IMR-90 (cell line): ENCODE measurements around the gene TIAM2. TPM values are rescaled to one million over a fixed set of nuclear protein-coding genes. Genes with fewer than 3 reads are reported as not detected.
"Not testable (repeated sequence)": the region's sequence is repeated elsewhere in the genome, so short reads cannot be mapped to it uniquely, and the experiment has no call there.

Experiments
- ATAC-seq: fragments of 200-7000 bp; cut with Tn5 transposase; 2 replicates; pipeline ENCODE4 v1.9.1; 2020; ENCODE audit warnings: low read depth, mild to moderate bottlenecking, moderate library complexity
- BruUV-seq: library from RNA; stranded (reverse); fragments of 400-500 nt; replicated peaks from 2 replicates; lab custom pipeline; 2021; lab: Mats Ljungman, UMichigan
- CTCF ChIA-PET: fragments of 300-600 bp; formaldehyde crosslinking; extraction: SDS; loops from one replicate; lab custom pipeline; 2021; ENCODE audit warnings: antibody characterized with exemption; lab: Yijun Ruan, JAX
- POLR2A ChIA-PET: fragments of 300-600 bp; sonication (Branson Sonifier 250); formaldehyde crosslinking; loops from one replicate; lab custom pipeline; 2022; ENCODE audit warnings: antibody characterized with exemption; ENCODE audit not compliant: unreplicated experiment; lab: Charles Lee
- DNase-seq: peaks from one replicate; pipeline ENCODE4 v3.0.0; 2013
- H2AFZ ChIP-seq: replicated peaks from 2 replicates; pipeline ENCODE3; 2013; ENCODE audit warnings: low read length, mild to moderate bottlenecking; ENCODE audit not compliant: poor library complexity
- H2AK5ac ChIP-seq: 2 replicates; pipeline ENCODE4 v1.6.1; 2013; ENCODE audit warnings: low read depth, low read length, inconsistent platforms
- H2AK9ac ChIP-seq: replicated peaks from 2 replicates; pipeline ENCODE3; 2013; ENCODE audit warnings: mild to moderate bottlenecking, low read depth, low read length, moderate library complexity; ENCODE audit not compliant: poor library complexity
- H2BK120ac ChIP-seq: 2 replicates; pipeline ENCODE4 v1.6.1; 2013; ENCODE audit warnings: low read depth, low read length, inconsistent platforms
- H2BK15ac ChIP-seq: 3 replicates; pipeline ENCODE4 v1.6.1; 2013; ENCODE audit warnings: low read depth, low read length, inconsistent platforms
- H2BK20ac ChIP-seq: 2 replicates; pipeline ENCODE4 v1.6.1; 2013; ENCODE audit warnings: low read depth, mild to moderate bottlenecking, inconsistent platforms, low read length, moderate library complexity
- H2BK5ac ChIP-seq: 2 replicates; pipeline ENCODE4 v1.6.1; 2013; ENCODE audit warnings: mild to moderate bottlenecking, low read depth, low read length, inconsistent platforms; ENCODE audit not compliant: poor library complexity, severe bottlenecking
- H3K14ac ChIP-seq: replicated peaks from 2 replicates; pipeline ENCODE4 v1.6.1; 2013; ENCODE audit warnings: low read depth, low read length, inconsistent platforms
- H3K18ac ChIP-seq: 2 replicates; pipeline ENCODE4 v1.6.1; 2013; ENCODE audit warnings: low read depth, low read length, control low read depth
- H3K23ac ChIP-seq: 2 replicates; pipeline ENCODE4 v1.6.1; 2013; ENCODE audit warnings: low read depth, low read length, inconsistent platforms
- H3K27ac ChIP-seq: 2 replicates; pipeline ENCODE4 v1.5.1; 2013; ENCODE audit warnings: mild to moderate bottlenecking, control low read depth, low read length; ENCODE audit not compliant: insufficient read depth
- H3K27me3 ChIP-seq: 2 replicates; pipeline ENCODE4 v1.6.1; 2013; ENCODE audit warnings: low read length; ENCODE audit not compliant: control insufficient read depth, insufficient read depth
- H3K36me3 ChIP-seq: 2 replicates; pipeline ENCODE4 v1.6.1; 2013; ENCODE audit warnings: low read length, mixed read lengths; ENCODE audit not compliant: control insufficient read depth, insufficient read depth
- H3K4ac ChIP-seq: 2 replicates; pipeline ENCODE4 v1.6.1; 2013; ENCODE audit warnings: low read depth, low read length, inconsistent platforms
- H3K4me1 ChIP-seq: 2 replicates; pipeline ENCODE4 v1.6.1; 2013; ENCODE audit warnings: low read length, mixed read lengths; ENCODE audit not compliant: control insufficient read depth, insufficient read depth
- H3K4me2 ChIP-seq: 2 replicates; pipeline ENCODE4 v1.6.1; 2013; ENCODE audit warnings: low read depth, mild to moderate bottlenecking, control low read depth, low read length, moderate library complexity
- H3K4me3 ChIP-seq: 2 replicates; pipeline ENCODE4 v1.5.1; 2013; ENCODE audit warnings: low read depth, mild to moderate bottlenecking, control low read depth, low read length, moderate library complexity; ENCODE audit not compliant: insufficient read depth
- H3K56ac ChIP-seq: 2 replicates; pipeline ENCODE4 v1.6.1; 2013; ENCODE audit warnings: low read length, inconsistent platforms; ENCODE audit not compliant: insufficient read depth; ENCODE audit errors: extremely low read depth
- H3K79me1 ChIP-seq, 2 experiments: 2 replicates each; pipeline ENCODE4 v1.6.1; 2013; ENCODE audit warnings: low read length in 2 of 2, inconsistent platforms in 1 of 2, low read depth in 1 of 2
- H3K9ac ChIP-seq: 2 replicates; pipeline ENCODE4 v1.6.1; 2013; ENCODE audit warnings: low read depth, low read length, control low read depth
- H3K9me1 ChIP-seq: 2 replicates; pipeline ENCODE4 v1.6.1; 2013; ENCODE audit warnings: low read length, inconsistent platforms; ENCODE audit not compliant: insufficient read depth
- H3K9me3 ChIP-seq: 2 replicates; pipeline ENCODE4 v1.6.1; 2013; ENCODE audit warnings: low read length; ENCODE audit not compliant: control insufficient read depth, insufficient read depth
- H4K20me1 ChIP-seq: 2 replicates; pipeline ENCODE4 v1.6.1; 2013; ENCODE audit warnings: low read length, inconsistent platforms; ENCODE audit not compliant: insufficient read depth
- H4K5ac ChIP-seq: 2 replicates; pipeline ENCODE4 v1.6.1; 2013; ENCODE audit warnings: mild to moderate bottlenecking, low read depth, low read length, control low read depth
- H4K8ac ChIP-seq, 2 experiments: 2 replicates each; pipeline ENCODE4 v1.6.1; 2013; ENCODE audit warnings: low read depth in 2 of 2, low read length in 2 of 2, control low read depth in 1 of 2, inconsistent platforms in 1 of 2
- H4K91ac ChIP-seq: 2 replicates; pipeline ENCODE4 v1.6.1; 2013; ENCODE audit warnings: low read depth, low read length, inconsistent platforms; ENCODE audit not compliant: insufficient read depth
- WGBS, 2 experiments: methylation state at CpG; one replicate each; pipeline versions ENCODE4 v1.1.5 to v1.1.7; 2013; ENCODE audit warnings: missing lambda C conversion rate in 2 of 2; ENCODE audit not compliant: insufficient read length in 1 of 2; ENCODE audit errors: extremely low coverage in 2 of 2; 5-methylcytosine and 5-hydroxymethylcytosine counted together
- dilution Hi-C: fragments of 300-500 bp; cut with HindIII; formaldehyde crosslinking; loops from one replicate; pipeline ENCODE4 v1.14.3; 2018; ENCODE audit warnings: low sequenced_read_pairs; ENCODE audit not compliant: unreplicated experiment
- in situ Hi-C: fragments of 300-500 bp; cut with MboI; formaldehyde crosslinking; loops from 3 replicates; pipeline ENCODE4 v1.14.3; 2019; ENCODE audit warnings: low sequenced_read_pairs, inconsistent platforms, mixed read lengths
- intact Hi-C: fragments of 100-400 bp; cut with micrococcal nuclease; formaldehyde crosslinking; loops from 2 replicates; pipeline ENCODE4 v1.10.0; 2022
- polyA plus RNA-seq, 3 experiments: library from polyadenylated mRNA; depleted of rRNA; stranded (reverse); fragments of >200 nt; gene quantifications; 2 replicates each; pipeline ENCODE4 v1.2.3, GENCODE V29; 2012; ENCODE audit warnings: low replicate concordance in 1 of 3
- total RNA-seq: library from RNA; depleted of rRNA; stranded (reverse); fragments of >200 nt; gene quantifications from 2 replicates; pipeline ENCODE4 v1.2.3, GENCODE V29; 2012

The TIAM2 gene
- total and polyA plus RNA-seq, 2 of the 4 experiments (the other 2 are of a cell fraction): 3.1 to 4.7 TPM

DNA sequence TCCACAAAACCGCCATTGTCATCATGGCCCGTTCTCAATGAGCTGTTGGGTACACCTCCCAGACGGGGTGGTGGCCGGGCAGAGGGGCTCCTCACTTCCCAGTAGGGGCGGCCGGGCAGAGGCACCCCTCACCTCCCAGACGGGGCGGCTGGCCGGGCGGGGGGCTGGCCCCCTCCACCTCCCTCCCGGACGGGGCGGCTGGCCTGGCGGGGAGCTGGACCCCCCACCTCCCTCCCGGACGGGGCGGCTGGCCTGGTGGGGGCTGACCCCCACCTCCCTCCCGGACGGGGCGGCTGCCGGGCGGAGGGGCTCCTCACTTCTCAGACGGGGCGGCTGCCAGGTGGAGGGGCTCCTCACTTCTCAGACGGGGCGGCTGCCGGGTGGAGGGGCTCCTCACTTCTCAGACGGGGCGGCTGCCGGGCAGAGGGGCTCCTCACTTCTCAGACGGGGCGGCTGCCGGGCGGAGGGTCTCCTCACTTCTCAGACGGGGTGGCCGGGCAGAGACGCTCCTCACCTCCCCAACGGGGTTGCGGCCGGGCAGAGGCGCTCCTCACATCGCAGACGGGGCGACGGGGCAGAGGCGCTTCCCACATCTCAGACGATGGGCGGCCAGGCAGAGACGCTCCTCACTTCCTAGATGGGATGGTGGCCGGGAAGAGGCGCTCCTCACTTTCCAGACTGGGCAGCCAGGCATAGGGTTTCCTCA lies 28.9 kb upstream of the TIAM2 start:
- H3K27ac ChIP-seq, BruUV-seq, CTCF ChIA-PET: not testable (repeated sequence)

More for the DNA sequence above, 28.9 kb upstream of the TIAM2 start:
- H3K9ac ChIP-seq, H3K4me2 ChIP-seq, H2AK5ac ChIP-seq, H4K91ac ChIP-seq, H4K5ac ChIP-seq, ATAC-seq, H3K4ac ChIP-seq, H4K8ac ChIP-seq, H3K18ac ChIP-seq, H4K20me1 ChIP-seq, H3K79me1 ChIP-seq, dilution Hi-C loops, H2AFZ ChIP-seq, H2AK9ac ChIP-seq, DNase-seq, H3K14ac ChIP-seq, in situ Hi-C loops, H2BK5ac ChIP-seq, H2BK120ac ChIP-seq, H3K27me3 ChIP-seq, H3K56ac ChIP-seq, H2BK20ac ChIP-seq, H3K9me1 ChIP-seq, intact Hi-C loops, POLR2A ChIA-PET, H3K36me3 ChIP-seq, H3K4me1 ChIP-seq, H3K23ac ChIP-seq, H3K9me3 ChIP-seq, H3K4me3 ChIP-seq, H2BK15ac ChIP-seq: not testable (repeated sequence)
- no CpG with 5 or more reads among the region's 51 CpGs for WGBS, 2 experiments
